ENCODE data around the gene FLRT3.
A peak's percentile ranks its signal among the peaks of the same experiment; 100 is the strongest.

The FLRT3 gene

DNA sequence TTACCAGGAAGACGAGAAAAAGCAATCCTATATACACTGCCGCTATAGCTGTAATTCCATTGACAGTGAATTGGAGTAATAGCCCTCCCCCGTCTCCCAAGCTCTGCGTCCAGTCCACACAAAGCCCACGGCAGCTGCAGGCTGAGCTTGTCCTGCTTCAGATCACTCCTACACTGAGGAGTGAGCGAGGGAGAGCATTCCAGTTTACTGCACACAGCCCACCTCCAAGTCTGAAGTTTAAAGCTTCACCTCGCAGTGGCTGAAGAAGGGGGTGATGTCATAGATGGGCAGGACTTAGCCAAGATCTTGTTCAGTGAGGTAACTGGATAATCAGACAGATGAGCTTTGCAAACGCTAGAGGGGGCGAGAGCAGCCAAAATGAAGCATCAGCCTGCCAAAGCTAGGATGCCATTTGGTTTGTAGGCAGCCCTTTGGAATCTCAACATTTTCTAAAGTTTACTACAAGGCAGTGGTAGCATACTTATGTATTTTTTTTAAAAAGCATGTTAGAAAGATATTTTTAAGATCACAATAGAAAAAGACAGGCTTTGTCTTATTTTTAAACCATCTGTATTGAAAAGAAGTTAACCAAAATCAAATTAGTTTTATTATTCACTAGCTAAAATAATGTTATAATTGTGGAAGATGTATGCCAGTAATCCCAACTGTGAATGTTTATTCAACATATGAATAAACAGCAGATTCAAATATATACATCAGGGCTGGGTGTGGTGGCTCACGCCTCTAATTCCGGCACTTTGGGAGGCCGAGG is at the start of gene FLRT3:
TSS of gene FLRT3 (minus strand) at position 213 of the 772 bp plus-strand sequence. CDS start 10,106 bp downstream, outside the sequence.
- peak; percentile 4 for DNase-seq (ENCODE audit: low read depth)

DNA sequence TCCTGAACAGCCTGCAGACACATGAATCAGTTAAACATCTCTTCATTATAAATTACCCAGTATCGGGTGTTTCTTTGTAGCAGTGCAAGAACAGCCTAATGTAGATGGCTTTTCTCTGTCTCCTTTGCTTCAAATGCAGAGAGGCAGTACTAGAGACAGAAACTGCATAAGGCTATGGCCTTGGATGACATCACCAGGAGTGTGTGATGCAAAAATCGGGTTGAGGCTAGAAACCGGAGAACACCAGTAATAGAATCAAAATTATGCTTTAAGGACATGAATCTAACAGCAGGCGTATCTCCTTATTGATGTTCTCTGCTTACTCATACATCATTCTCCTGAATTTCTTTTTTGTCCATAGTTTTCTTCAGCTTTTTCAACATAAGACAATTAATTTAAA is 49.3 kb upstream of the FLRT3 start:
- no peak for DNase-seq (ENCODE audit: low read depth)

- DNase-seq (ENCODE audit: low read depth), result no peak
Measured at GRCh38 chr20:14385176-14385740, 47.8 kb upstream of the FLRT3 start.

- DNase-seq (ENCODE audit: low read depth), result no peak
Measured at GRCh38 chr20:14384416-14385175, 47.2 kb upstream of the FLRT3 start.

DNA sequence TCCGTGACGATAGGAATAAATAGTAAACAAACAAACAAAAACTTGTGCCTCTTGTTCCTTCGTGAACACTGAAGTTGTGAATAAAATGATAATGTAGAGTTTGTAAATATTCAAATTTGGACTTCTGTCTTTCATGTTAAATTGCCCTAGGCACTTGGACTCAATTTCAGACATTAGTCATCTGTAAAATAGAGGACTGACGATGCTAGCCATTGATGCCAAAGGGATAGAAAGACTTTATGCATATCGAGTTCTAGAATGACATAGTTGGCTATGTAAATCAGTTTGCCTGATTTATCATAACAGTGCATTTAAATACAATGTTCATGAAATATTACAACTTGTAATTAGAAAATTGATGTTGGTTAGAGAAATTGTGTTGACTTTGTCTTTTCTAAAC is 45.9 kb upstream of the FLRT3 start:
- DNase-seq (ENCODE audit: low read depth), result no peak

DNA sequence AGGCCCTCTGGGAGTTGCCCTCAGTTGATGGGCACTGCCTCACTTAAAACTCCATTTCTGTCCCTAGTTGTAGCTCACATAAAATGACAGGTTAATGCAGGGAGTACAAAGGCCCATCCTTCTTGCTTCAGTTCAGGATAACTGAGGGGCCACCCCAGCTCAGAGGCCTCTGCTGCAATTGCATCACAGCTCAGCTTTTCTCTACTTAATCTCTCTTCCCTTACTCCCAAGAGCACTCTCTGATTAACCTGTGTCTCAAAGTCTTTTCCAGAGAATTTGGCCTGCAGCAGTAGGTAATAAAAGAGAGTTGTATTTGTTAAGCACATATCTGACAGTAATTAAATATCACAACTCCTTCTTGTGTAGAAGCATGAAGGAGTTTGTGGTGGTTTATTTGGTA is 40.9 kb upstream of the FLRT3 start:
- DNase-seq (ENCODE audit: low read depth), result no peak

DNA sequence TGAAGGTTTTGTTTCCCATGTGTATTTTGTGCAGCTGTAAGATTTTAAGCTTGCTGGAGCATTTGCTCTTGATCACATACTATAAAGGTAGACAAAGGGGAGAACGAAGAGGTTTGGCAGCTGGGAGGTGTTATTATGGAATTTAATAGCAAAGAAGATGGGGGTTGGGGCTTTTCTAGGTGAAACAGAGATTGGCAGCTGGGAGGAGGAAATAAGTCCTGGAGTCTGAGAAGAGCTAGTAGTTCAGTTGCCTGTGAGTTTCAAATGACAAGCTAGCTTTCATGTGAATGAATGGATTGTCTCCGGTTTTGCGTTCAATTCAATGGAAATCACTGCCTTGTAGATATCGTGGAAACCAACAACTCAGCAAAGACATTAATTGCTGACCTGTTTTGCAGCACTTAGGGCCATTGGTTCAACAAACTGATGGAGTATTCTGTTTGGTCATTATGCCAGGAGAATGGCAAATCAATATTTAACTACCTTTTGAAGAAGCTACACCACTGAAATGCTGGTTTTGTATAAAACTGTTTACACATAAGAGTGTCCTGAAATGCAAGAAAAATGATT is 38.1 kb upstream of the FLRT3 start:
- no peak for DNase-seq (ENCODE audit: low read depth)

- DNase-seq (ENCODE audit: low read depth), result no peak
Measured at GRCh38 chr20:14374196-14374595, 36.8 kb upstream of the FLRT3 start.

GRCh38 chr20:14361509-14362345 is 24.3 kb upstream of the FLRT3 start:
- DNase-seq (ENCODE audit: low read depth), result no peak

DNA sequence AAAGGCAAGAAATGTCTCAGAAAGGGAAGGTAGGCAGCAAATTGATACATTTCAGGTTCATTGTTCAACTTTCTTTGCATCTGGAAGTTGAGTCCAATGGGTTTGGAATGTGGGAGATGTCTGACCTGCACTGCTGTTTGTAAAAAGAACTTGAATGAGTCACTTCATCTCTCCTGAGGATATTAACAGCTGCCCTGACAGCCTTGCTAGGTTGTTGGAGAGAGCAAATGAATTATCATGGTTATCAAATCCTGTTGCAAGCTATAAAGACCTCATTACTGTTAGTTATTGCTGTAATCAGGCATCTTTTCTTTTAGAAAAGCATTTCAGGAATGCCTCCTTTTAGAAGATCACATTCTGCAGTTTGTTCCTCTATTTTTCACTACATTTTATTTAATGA is 23.0 kb upstream of the FLRT3 start:
- no peak for DNase-seq (ENCODE audit: low read depth)

DNA sequence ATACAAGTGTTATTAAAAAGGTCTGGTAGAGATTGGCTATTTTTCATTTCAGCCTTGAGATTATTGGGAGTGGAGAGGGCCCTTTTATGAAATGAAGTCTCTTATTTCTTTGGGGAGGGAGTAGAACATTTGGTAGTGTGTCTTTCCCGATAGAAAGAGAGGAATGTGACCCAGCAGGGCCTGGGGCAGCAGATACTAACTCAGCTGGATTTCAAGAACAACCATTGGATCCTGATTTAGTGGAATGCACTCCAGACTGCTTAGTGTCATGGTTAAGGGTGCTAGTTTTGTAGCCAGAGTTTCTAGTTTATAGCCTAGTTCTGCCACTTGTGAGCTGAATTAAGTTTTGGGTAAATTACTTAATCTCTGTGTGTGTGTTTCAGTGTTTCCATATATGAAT is 18.4 kb upstream of the FLRT3 start:
- DNase-seq (ENCODE audit: low read depth), result no peak

GRCh38 chr20:14344746-14345145 is 7.3 kb upstream of the FLRT3 start:
- no peak for DNase-seq (ENCODE audit: low read depth)

GRCh38 chr20:14343491-14344065 is 6.2 kb upstream of the FLRT3 start:
- DNase-seq (ENCODE audit: low read depth), result no peak

DNA sequence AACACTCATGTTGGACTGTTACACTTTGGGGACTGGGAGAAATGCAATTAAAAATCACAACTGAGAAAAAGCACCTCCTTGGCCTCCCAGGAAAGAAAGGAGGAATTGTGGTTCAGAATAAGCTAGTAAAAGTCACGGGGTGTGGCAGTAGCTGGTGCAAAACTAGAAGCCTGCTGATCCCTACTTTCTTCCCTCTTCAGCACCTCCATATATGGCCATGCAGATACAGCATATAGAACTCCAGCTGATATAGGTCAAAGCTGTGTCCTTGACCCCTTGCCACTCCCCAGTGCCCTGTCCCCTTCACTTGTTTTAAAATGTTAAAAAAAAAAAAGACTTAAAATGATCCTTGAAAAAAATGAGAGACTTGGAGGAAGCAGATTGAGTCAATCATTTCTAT is 5.5 kb upstream of the FLRT3 start:
- no peak for DNase-seq (ENCODE audit: low read depth)

DNA sequence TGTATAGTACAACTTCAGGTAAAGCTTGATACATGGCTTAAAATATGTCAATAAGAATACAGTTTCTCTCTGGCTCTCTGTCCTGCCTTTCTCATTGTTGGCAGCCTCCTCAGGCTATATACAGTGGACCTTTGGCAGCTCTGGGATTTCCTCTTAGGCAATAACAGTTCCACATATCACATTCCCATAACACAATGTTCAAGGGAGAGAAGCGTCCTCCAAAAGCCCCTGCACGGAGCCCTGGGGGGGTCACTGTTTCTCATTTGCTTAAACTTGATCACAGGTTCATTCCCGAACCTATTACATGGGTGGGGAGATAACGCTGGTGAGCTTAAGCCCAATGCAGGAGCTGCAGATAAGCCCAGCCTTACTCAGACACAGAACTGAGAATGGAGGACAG is 4.4 kb upstream of the FLRT3 start:
- DNase-seq (ENCODE audit: low read depth), result no peak

DNA sequence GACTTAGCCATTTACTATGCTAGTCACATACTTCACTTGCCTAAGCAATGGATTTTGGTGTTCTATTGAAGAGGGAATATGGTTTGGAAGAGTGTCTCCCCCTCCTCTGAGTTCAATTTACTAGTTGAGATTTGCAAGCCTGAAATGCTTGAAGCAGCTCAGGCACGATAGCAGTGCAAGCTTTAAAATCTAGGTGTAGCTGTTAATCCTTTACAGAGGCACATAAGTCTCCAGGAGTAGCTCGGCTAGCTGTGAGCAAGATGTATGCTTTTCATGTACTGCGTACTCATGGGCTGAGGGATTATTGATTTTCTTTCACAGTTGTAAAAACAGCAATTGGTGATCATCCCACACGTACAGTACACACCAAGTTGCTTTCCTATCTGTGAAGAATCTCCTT is 726 bp downstream of the FLRT3 start:
- no peak for DNase-seq (ENCODE audit: low read depth)

GRCh38 chr20:14335052-14335451 is 2.4 kb downstream of the FLRT3 start:
- DNase-seq (ENCODE audit: low read depth), result no peak

DNA sequence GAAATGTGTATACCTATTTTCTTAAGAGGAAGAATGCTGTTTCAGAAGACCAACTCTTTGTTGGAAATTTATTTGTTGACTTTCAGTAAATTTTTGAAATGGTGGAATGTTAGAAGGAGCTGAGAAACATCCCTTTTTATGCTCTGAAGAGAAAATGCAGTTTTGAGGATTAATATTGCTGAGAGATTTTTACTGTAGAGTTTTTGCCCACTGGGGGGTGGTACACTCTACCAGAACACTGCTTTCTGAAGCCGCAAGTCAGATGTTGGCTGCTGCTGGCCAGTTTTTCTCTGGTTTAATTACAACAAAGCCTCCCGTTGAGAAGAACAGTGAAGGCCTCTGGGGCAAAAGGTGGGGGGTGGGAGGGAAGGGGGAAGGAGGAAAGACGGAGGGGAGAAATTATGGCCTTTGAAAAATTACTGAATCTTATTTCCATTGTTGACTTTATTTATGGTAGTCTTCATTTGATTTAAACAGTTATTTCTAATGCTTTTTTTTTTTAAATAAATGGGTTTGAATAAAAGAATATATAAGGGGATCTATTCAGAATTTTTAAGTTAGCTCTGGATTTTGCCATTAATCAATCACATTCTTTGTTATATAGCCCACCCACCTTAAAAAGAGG is 3.0 kb downstream of the FLRT3 start:
- DNase-seq (ENCODE audit: low read depth), result no peak

GRCh38 chr20:14333721-14334120 is 3.7 kb downstream of the FLRT3 start:
- DNase-seq (ENCODE audit: low read depth), result no peak

- DNase-seq (ENCODE audit: low read depth), result no peak
Measured at GRCh38 chr20:14332866-14333265, 4.5 kb downstream of the FLRT3 start.

DNA sequence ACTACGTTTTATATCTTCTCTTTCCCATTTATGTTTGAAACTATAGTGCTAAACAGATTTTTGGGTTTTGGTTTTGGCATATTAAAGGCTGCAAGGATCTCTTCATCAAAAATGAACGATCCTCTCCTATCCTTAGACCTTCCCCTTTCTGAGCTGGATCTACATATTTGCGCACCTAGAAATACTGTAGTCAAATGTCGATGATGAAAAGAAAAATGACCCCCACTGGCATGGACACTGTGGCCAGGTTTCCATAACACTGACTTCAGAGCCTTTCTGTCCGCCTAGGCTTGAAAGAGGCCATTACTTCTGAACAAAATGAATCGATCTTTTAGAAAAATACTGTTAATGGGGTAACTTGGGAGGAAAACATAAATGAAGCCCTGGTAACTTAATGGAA is 5.8 kb downstream of the FLRT3 start:
- DNase-seq (ENCODE audit: low read depth), result no peak

Data from CMK (cell line).